ENCODE data around the gene NARS2.

Gene NARS2

GRCh38 chr11:78427615-78428265, 146.9 kb downstream of the NARS2 start:
- peak overlapping the region; percentile 75 to 97 (median 81) for H3K9ac ChIP-seq
- peak overlapping the region; percentile 21 to 69 (median 58); a peak in 19 of 20 replicates for H3K4me3 ChIP-seq

GRCh38 chr11:78426845-78427244, 147.8 kb downstream of the NARS2 start:
- peak overlapping the region in 3 of 10 experiments; percentile 61 to 69 (median 63); a peak in 2 of 20 replicates for H3K4me3 ChIP-seq
- peak overlapping the region; percentile 75 to 98 (median 85) for H3K4me2 ChIP-seq
- H4K20me1 ChIP-seq = no peaks in the 10 kb centered on the region
- peaks cover 0 to 4% (median 0%) of the 10 kb centered on the region in 11 experiments; a peak in 3 of 22 replicates for H3K9me3 ChIP-seq (replicated peaks in 1 of 11)
- H3K27me3 ChIP-seq = no peaks in the 10 kb centered on the region
- TF ChIP-seq Cebpa-rat (IDR thresholded peaks at IDR 0.05) = no peak
- peaks cover 0 to 20% (median 0%) of the 10 kb centered on the region in 11 experiments; a peak in 6 of 22 replicates for H3K36me3 ChIP-seq
- H3K4me1 ChIP-seq = peaks cover 83 to 100% (median 95%) of the 10 kb centered on the region in 10 experiments
- H3K9ac ChIP-seq = peak overlapping the region; percentile 75 to 97 (median 81); a peak in 19 of 22 replicates
- peak overlapping the region; percentile 97 to 99 (median 99) for H3K27ac ChIP-seq

More at GRCh38 chr11:78427615-78428265, 146.9 kb downstream of the NARS2 start:
- Histone ChIP-seq H3K4me1 (peaks cover 80 to 97% (median 91%) of the 10 kb centered on the region in 10 experiments), H3K9me3 (replicated peaks in 1 of 11) (peaks cover 0 to 4% (median 0%) of the 10 kb centered on the region in 11 experiments; a peak in 2 of 22 replicates), H3K36me3 (peaks cover 0 to 13% (median 0%) of the 10 kb centered on the region in 11 experiments; a peak in 4 of 22 replicates), H3K27me3 (no peaks in the 10 kb centered on the region), H4K20me1 (no peaks in the 10 kb centered on the region), H3K4me2 (peak overlapping the region; percentile 75 to 98 (median 85)), H3K27ac (peak overlapping the region; percentile 97 to 99 (median 99))
- peak in 2 of 11 experiments; percentile 41 to 48; a peak in 2 of 22 replicates for TF ChIP-seq Cebpa-rat (IDR thresholded peaks at IDR 0.05)

- Histone ChIP-seq H3K27me3 (no peaks in the 10 kb centered on the region), H3K36me3 (peaks cover 0 to 20% (median 0%) of the 10 kb centered on the region in 11 experiments; a peak in 6 of 22 replicates), H3K4me1 (peaks cover 94 to 100% (median 96%) of the 10 kb centered on the region in 10 experiments), H4K20me1 (no peaks in the 10 kb centered on the region), H3K27ac (peak overlapping the region; percentile 97 to 99 (median 99)), H3K9ac (peak overlapping the region; percentile 76 to 97 (median 81)), H3K9me3 (replicated peaks in 1 of 11) (peaks cover 0 to 4% (median 0%) of the 10 kb centered on the region in 11 experiments; a peak in 3 of 22 replicates), H3K4me3 (peak overlapping the region in 5 of 10 experiments; percentile 0 to 37 (median 35); a peak in 6 of 20 replicates), H3K4me2 (peak overlapping the region; percentile 75 to 98 (median 85))
- no peak for TF ChIP-seq Cebpa-rat (IDR thresholded peaks at IDR 0.05)
Measured at GRCh38 chr11:78425399-78426070, 149.1 kb downstream of the NARS2 start.

- H3K4me2 ChIP-seq = peak overlapping the region; percentile 65 to 98 (median 85)
- H3K27ac ChIP-seq = peak overlapping the region; percentile 97 to 99 (median 99)
- peaks cover 0 to 4% (median 0%) of the 10 kb centered on the region in 11 experiments; a peak in 3 of 22 replicates for H3K9me3 ChIP-seq (replicated peaks in 1 of 11)
- peak; percentile 67 to 98 (median 91); a peak in 21 of 22 replicates for TF ChIP-seq Cebpa-rat (IDR thresholded peaks at IDR 0.05)
- H4K20me1 ChIP-seq = no peaks in the 10 kb centered on the region
- peak overlapping the region in 4 of 10 experiments; percentile 35 to 37 (median 36); a peak in 3 of 20 replicates for H3K4me3 ChIP-seq
- peaks cover 0 to 20% (median 0%) of the 10 kb centered on the region in 11 experiments; a peak in 6 of 22 replicates for H3K36me3 ChIP-seq
- peaks cover 94 to 100% (median 96%) of the 10 kb centered on the region in 10 experiments for H3K4me1 ChIP-seq
- H3K27me3 ChIP-seq = no peaks in the 10 kb centered on the region
- peak overlapping the region; percentile 76 to 97 (median 81) for H3K9ac ChIP-seq
Measured at GRCh38 chr11:78424334-78425270, 150.1 kb downstream of the NARS2 start.

- peak overlapping the region; percentile 97 to 99 (median 99) for H3K27ac ChIP-seq
- H3K4me1 ChIP-seq = peaks cover 94 to 100% (median 97%) of the 10 kb centered on the region in 10 experiments
- H3K4me2 ChIP-seq = peak overlapping the region; percentile 56 to 98 (median 89)
- H3K4me3 ChIP-seq = no peak overlapping the region
- H4K20me1 ChIP-seq = no peaks in the 10 kb centered on the region
- TF ChIP-seq Cebpa-rat (IDR thresholded peaks at IDR 0.05) = no peak
- peaks cover 0 to 4% (median 0%) of the 10 kb centered on the region in 11 experiments; a peak in 3 of 22 replicates for H3K9me3 ChIP-seq (replicated peaks in 1 of 11)
- H3K9ac ChIP-seq = peak overlapping the region; percentile 28 to 97 (median 79); a peak in 17 of 22 replicates
- H3K36me3 ChIP-seq = peaks cover 0 to 20% (median 0%) of the 10 kb centered on the region in 11 experiments; a peak in 6 of 22 replicates
- H3K27me3 ChIP-seq = no peaks in the 10 kb centered on the region
Measured at GRCh38 chr11:78423241-78423640, 151.4 kb downstream of the NARS2 start.

- no peaks in the 10 kb centered on the region for H4K20me1 ChIP-seq
- H3K36me3 ChIP-seq = peaks cover 0 to 20% (median 0%) of the 10 kb centered on the region in 11 experiments; a peak in 6 of 22 replicates
- peak overlapping the region; percentile 97 to 99 (median 99) for H3K27ac ChIP-seq
- H3K4me2 ChIP-seq = peak overlapping the region; percentile 75 to 98 (median 93)
- peaks cover 0 to 4% (median 0%) of the 10 kb centered on the region in 11 experiments; a peak in 3 of 22 replicates for H3K9me3 ChIP-seq (replicated peaks in 1 of 11)
- H3K9ac ChIP-seq = peak overlapping the region; percentile 95 to 99 (median 99)
- peaks cover 70 to 81% (median 75%) of the 10 kb centered on the region in 10 experiments for H3K4me1 ChIP-seq
- H3K4me3 ChIP-seq = peak overlapping the region in 7 of 10 experiments; percentile 17 to 77 (median 42); a peak in 12 of 20 replicates
- H3K27me3 ChIP-seq = no peaks in the 10 kb centered on the region
- TF ChIP-seq Cebpa-rat (IDR thresholded peaks at IDR 0.05) = 0 out of 22 replicates have a peak, but pooled peaks of 1 of the 11 experiments have one; percentile 36
Measured at GRCh38 chr11:78420796-78421209, 153.9 kb downstream of the NARS2 start.

- H4K20me1 ChIP-seq = peaks cover 0 to 3% (median 0%) of the 10 kb centered on the region in 11 experiments; a peak in 4 of 22 replicates
- H3K4me1 ChIP-seq = peaks cover 69 to 81% (median 75%) of the 10 kb centered on the region in 10 experiments
- H3K4me2 ChIP-seq = peak overlapping the region; percentile 75 to 98 (median 93)
- H3K36me3 ChIP-seq = peaks cover 0 to 20% (median 0%) of the 10 kb centered on the region in 11 experiments; a peak in 6 of 22 replicates
- peak overlapping the region; percentile 97 to 99 (median 99) for H3K27ac ChIP-seq
- no peaks in the 10 kb centered on the region for H3K27me3 ChIP-seq
- H3K4me3 ChIP-seq = peak overlapping the region in 9 of 10 experiments; percentile 24 to 86 (median 42); a peak in 13 of 20 replicates
- peak overlapping the region; percentile 95 to 99 (median 99) for H3K9ac ChIP-seq
- peaks cover 0 to 4% (median 0%) of the 10 kb centered on the region in 11 experiments; a peak in 3 of 22 replicates for H3K9me3 ChIP-seq (replicated peaks in 1 of 11)
- no peak for TF ChIP-seq Cebpa-rat (IDR thresholded peaks at IDR 0.05)
Measured at GRCh38 chr11:78420255-78420764, 154.4 kb downstream of the NARS2 start.

Data from BLaER1 treated with 17β-estradiol and CSF1 and Interleukin-3, amounts not matched to agents 10 nM and 100 nM (cell line).